Spleen (tissue), 7 donors: Measurements from ENCODE around the gene FOXK2.
"Not testable (repeated sequence)": the region's sequence is repeated elsewhere in the genome, so short reads cannot be mapped to it uniquely, and the experiment has no call there.

Source experiments
- POLR2A ChIP-seq, 3 donors: fragments of 450-650 bp; IDR thresholded peaks; one replicate each; pipeline ENCODE4 v1.5.1; 2017; ENCODE audit warnings: antibody characterized with exemption in 3 of 3, mild to moderate bottlenecking in 1 of 3
- POLR2AphosphoS5 ChIP-seq, 3 donors: sonication (generic); formaldehyde crosslinking; IDR thresholded peaks; one replicate each; pipeline ENCODE4 v1.5.1; 2017; ENCODE audit warnings: antibody characterized with exemption in 3 of 3
- TF ChIP-seq, protein P1 (sequence below), 11 experiments: fragments of 200-600 bp in 7 of 11; fragments of 450-650 bp in 4 of 11; sonication (generic) in 4 of 11; IDR thresholded peaks in 8 of 11; conservative IDR thresholded peaks in 3 of 11; 1 replicate in 7 of 11; 2 replicates in 4 of 11; pipeline versions ENCODE4 v1.4.0 to v1.8.0; 2016 to 2021; ENCODE audit warnings: antibody characterized with exemption in 11 of 11, inconsistent platforms in 4 of 11, mild to moderate bottlenecking in 1 of 11
- donor health status: DM: no; HTN: no; CAD: no; lungs with moderate emphysema.
- donor health status: DM: no; HTN: no; CAD: no.
- donor health status: DM: no; HTN: no; CAD: no.

DNA sequence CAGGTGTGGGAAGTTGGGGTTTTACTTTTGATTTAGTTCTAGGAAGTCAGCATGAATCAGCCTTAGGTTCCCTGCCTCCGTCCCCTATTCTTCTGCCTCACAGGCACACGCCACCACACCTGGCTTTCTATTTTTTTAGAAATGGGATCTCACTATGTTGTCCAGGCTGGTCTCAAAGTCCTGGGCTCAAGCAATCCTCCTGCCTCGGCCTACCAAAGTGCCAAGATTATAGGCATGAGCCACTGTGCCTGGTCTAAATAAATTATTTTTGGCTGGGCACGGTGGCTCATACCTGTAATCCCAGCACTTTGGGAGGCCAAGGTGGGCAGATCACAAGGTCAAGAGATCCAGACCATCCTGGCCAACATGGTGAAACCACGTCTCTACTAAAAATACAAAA, 7.9 kb upstream of the FOXK2 start:
- not testable (repeated sequence) for TF ChIP-seq POLR2A, POLR2AphosphoS5 (IDR thresholded peaks at IDR 0.05)
- TF ChIP-seq, protein P1, sequence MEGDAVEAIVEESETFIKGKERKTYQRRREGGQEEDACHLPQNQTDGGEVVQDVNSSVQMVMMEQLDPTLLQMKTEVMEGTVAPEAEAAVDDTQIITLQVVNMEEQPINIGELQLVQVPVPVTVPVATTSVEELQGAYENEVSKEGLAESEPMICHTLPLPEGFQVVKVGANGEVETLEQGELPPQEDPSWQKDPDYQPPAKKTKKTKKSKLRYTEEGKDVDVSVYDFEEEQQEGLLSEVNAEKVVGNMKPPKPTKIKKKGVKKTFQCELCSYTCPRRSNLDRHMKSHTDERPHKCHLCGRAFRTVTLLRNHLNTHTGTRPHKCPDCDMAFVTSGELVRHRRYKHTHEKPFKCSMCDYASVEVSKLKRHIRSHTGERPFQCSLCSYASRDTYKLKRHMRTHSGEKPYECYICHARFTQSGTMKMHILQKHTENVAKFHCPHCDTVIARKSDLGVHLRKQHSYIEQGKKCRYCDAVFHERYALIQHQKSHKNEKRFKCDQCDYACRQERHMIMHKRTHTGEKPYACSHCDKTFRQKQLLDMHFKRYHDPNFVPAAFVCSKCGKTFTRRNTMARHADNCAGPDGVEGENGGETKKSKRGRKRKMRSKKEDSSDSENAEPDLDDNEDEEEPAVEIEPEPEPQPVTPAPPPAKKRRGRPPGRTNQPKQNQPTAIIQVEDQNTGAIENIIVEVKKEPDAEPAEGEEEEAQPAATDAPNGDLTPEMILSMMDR (IDR thresholded peaks at IDR 0.05 in 8 of 11, conservative IDR thresholded peaks at IDR 0.05 in 3 of 11), result not testable (repeated sequence)
